ENCODE results near the gene IL15RA.

Gene IL15RA

DNA sequence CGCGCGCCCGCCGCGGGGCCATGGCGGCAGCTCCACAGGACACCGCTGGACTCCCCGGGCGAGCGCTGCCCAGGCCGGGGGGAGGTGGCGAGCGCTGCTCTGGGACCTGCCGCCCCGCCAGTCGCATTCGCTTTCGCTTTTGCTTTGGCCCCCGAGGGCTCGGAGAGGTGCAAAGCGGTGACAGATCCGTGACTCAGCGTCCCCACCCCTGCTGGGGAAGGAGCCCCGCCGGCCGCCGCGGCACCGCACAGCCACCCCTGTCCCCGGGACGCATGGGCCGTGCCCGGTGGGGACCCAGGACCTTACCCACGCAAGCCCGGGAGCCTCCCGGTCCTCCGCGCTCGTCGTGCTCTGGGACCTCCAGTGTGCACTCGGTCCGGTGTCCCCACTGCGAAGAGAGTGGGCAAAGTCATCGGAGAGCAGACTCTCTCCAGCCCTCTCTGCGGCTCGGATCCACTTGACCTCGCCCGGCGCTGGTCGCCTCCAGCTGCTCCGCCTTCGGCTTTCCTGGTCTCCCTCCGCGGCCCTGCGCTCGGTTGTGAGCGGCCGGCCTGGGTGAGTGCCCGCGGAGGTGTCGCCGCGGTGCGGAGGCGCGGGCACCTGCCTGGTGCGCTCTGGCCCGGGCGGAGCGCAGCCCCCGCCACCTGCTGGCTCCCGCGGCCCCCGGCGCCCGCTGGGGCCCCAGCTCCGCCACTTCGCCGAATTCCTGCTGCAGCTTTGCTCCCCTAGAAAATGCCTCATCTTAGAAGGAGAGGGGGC, at the start of gene IL15RA:
Gene IL15RA, minus strand, starts transcription at position 73 of the 759 bp plus-strand sequence. Its CDS starts 51 bp downstream, at position 22.
- no peaks in the 10 kb centered on the region for H3K36me3 ChIP-seq (ENCODE audit: low read length)
- peak within 1 kb of the TSS; percentile 69 for H3K4me2 ChIP-seq (ENCODE audit: low read depth, low read length, poor library complexity, severe bottlenecking)
- no peaks in the 10 kb centered on the region for H3K79me2 ChIP-seq (ENCODE audit: insufficient read depth, low read length)
- no peaks in the 10 kb centered on the region for H3K9me3 ChIP-seq (ENCODE audit: insufficient read depth, low read length)
- TF ChIP-seq CTCF (IDR thresholded peaks at IDR 0.05; ENCODE audit: insufficient read depth, low read length, poor library complexity, severe bottlenecking), result no peak
- no peak for TF ChIP-seq EZH2phosphoT487 (conservative IDR thresholded peaks at IDR 0.05; ENCODE audit: low read length)
- H3K27ac ChIP-seq (ENCODE audit: low read depth, low read length), result no peak within 1 kb of the TSS
- peak within 1 kb of the TSS; percentile 93 for H3K4me3 ChIP-seq (ENCODE audit: insufficient read depth, low read length, poor library complexity, severe bottlenecking)
- peak within 1 kb of the TSS; percentile 94 for H2AFZ ChIP-seq (ENCODE audit: low read depth, low read length, severe bottlenecking)
- H3K9ac ChIP-seq (ENCODE audit: low read length), result peak within 1 kb of the TSS; percentile 60
- H3F3A ChIP-seq (ENCODE audit: insufficient read depth), result no peaks in the 10 kb centered on the region
- no peaks in the 10 kb centered on the region for H3K9me2 ChIP-seq (replicated peaks; ENCODE audit: insufficient read depth, low read length)
- no peaks in the 10 kb centered on the region for H3K27me3 ChIP-seq (ENCODE audit: low read length)
- H4K20me1 ChIP-seq (ENCODE audit: low read depth, low read length), result no peaks in the 10 kb centered on the region

GRCh38 chr10:6025683-6026255, 48.4 kb upstream of the IL15RA start:
- no peak overlapping the region for H3K9ac ChIP-seq (ENCODE audit: low read length)
- H3K79me2 ChIP-seq (ENCODE audit: insufficient read depth, low read length), result no peaks in the 10 kb centered on the region
- H3F3A ChIP-seq (ENCODE audit: insufficient read depth), result no peaks in the 10 kb centered on the region
- H3K4me3 ChIP-seq (ENCODE audit: insufficient read depth, low read length, poor library complexity, severe bottlenecking), result no peak overlapping the region
- no peaks in the 10 kb centered on the region for H3K9me2 ChIP-seq (replicated peaks; ENCODE audit: insufficient read depth, low read length)
- H3K9me3 ChIP-seq (ENCODE audit: insufficient read depth, low read length), result peaks cover 7% of the 10 kb centered on the region; the same call in 1 of the 2 replicates
- no peak overlapping the region for H3K4me2 ChIP-seq (ENCODE audit: low read depth, low read length, poor library complexity, severe bottlenecking)
- H4K20me1 ChIP-seq (ENCODE audit: low read depth, low read length), result no peaks in the 10 kb centered on the region
- TF ChIP-seq CTCF (IDR thresholded peaks at IDR 0.05; ENCODE audit: insufficient read depth, low read length, poor library complexity, severe bottlenecking) (no peak), EZH2phosphoT487 (conservative IDR thresholded peaks at IDR 0.05; ENCODE audit: low read length) (no peak)
- H3K36me3 ChIP-seq (ENCODE audit: low read length), result peaks cover 4% of the 10 kb centered on the region
- H3K27ac ChIP-seq (ENCODE audit: low read depth, low read length), result no peak overlapping the region
- no peak overlapping the region for H2AFZ ChIP-seq (ENCODE audit: low read depth, low read length, severe bottlenecking)
- no peaks in the 10 kb centered on the region for H3K27me3 ChIP-seq (ENCODE audit: low read length)

GRCh38 chr10:6024334-6024682, 47.0 kb upstream of the IL15RA start:
- Histone ChIP-seq H3K9ac (ENCODE audit: low read length) (no peak overlapping the region), H3K9me3 (ENCODE audit: insufficient read depth, low read length) (no peaks in the 10 kb centered on the region), H3K4me3 (ENCODE audit: insufficient read depth, low read length, poor library complexity, severe bottlenecking) (no peak overlapping the region), H3K27ac (ENCODE audit: low read depth, low read length) (no peak overlapping the region), H3K9me2 (replicated peaks; ENCODE audit: insufficient read depth, low read length) (no peaks in the 10 kb centered on the region), H3K36me3 (ENCODE audit: low read length) (no peaks in the 10 kb centered on the region), H3K4me2 (ENCODE audit: low read depth, low read length, poor library complexity, severe bottlenecking) (no peak overlapping the region), H2AFZ (ENCODE audit: low read depth, low read length, severe bottlenecking) (no peak overlapping the region), H3K27me3 (ENCODE audit: low read length) (no peaks in the 10 kb centered on the region), H3K79me2 (ENCODE audit: insufficient read depth, low read length) (no peaks in the 10 kb centered on the region), H3F3A (ENCODE audit: insufficient read depth) (no peaks in the 10 kb centered on the region), H4K20me1 (ENCODE audit: low read depth, low read length) (no peaks in the 10 kb centered on the region)
- TF ChIP-seq CTCF (IDR thresholded peaks at IDR 0.05; ENCODE audit: insufficient read depth, low read length, poor library complexity, severe bottlenecking) (no peak), EZH2phosphoT487 (conservative IDR thresholded peaks at IDR 0.05; ENCODE audit: low read length) (no peak)
